Uterus (tissue), 4 donors: ENCODE measurements around the gene THEM4. TPM values are rescaled to one million over a fixed set of nuclear protein-coding genes. Genes with fewer than 3 reads are reported as not detected.

ENCODE experiments used
- DNase-seq, 2 donors: peaks; one replicate each; pipeline ENCODE4 v3.0.0-alpha.2; 2019 to 2020
- H3K27ac ChIP-seq, 2 donors: fragments of 200-600 bp; sonication (generic); 1 replicate in 1 of 2; 2 replicates in 1 of 2; pipeline ENCODE4 v1.5.1; 2016 to 2018
- H3K27me3 ChIP-seq, 2 donors: fragments of 200-600 bp; sonication (generic); one replicate each; pipeline ENCODE4 v1.5.1; 2018 to 2019; ENCODE audit warnings: control low read depth in 1 of 2
- H3K36me3 ChIP-seq, 2 donors: fragments of 200-600 bp; sonication (generic); one replicate each; pipeline ENCODE4 v1.5.1; 2019; ENCODE audit warnings: control low read depth in 1 of 2
- H3K4me1 ChIP-seq, 2 donors: fragments of 200-600 bp; sonication (generic); one replicate each; pipeline ENCODE4 v1.5.1; 2018 to 2019; ENCODE audit warnings: control low read depth in 1 of 2
- H3K4me3 ChIP-seq, 2 donors: fragments of 200-600 bp; sonication (generic); 1 replicate in 1 of 2; 2 replicates in 1 of 2; pipeline ENCODE4 v1.5.1; 2018 to 2019; ENCODE audit warnings: mild to moderate bottlenecking in 1 of 2
- H3K9me3 ChIP-seq, 2 donors: fragments of 200-600 bp; sonication (generic); one replicate each; pipeline ENCODE4 v1.5.1; 2019; ENCODE audit warnings: control low read depth in 1 of 2
- POLR2A ChIP-seq, 2 donors: fragments of 450-650 bp; IDR thresholded peaks; one replicate each; pipeline ENCODE4 v1.6.1; 2016; ENCODE audit warnings: antibody characterized with exemption in 2 of 2, mild to moderate bottlenecking in 1 of 2, moderate library complexity in 1 of 2
- intact Hi-C: fragments of 100-400 bp; cut with DNase I; formaldehyde crosslinking; loops from one replicate; pipeline ENCODE4 v1.15.1; 2023; ENCODE audit warnings: low total_unique reads
- total RNA-seq, 4 donors: library from RNA; depleted of rRNA in 3 of 4; stranded (reverse); fragments of >200 nt in 3 of 4; gene quantifications; one replicate each; pipeline versions ENCODE4 v1.1.0 to v1.2.4, GENCODE V29; 2014 to 2023
- TF ChIP-seq, protein P1 (sequence below), 4 experiments: fragments of 200-600 bp in 2 of 4; fragments of 450-650 bp in 2 of 4; sonication (generic) in 2 of 4; IDR thresholded peaks; one replicate each; pipeline ENCODE4 v1.5.1; 2016 to 2019; ENCODE audit warnings: antibody characterized with exemption in 4 of 4, mild to moderate bottlenecking in 2 of 4, moderate library complexity in 1 of 4
- donor health status: DM: yes; HTN: yes; CAD: no.

The THEM4 gene
- total RNA-seq, 4 donors from 2014 or later = 11.5 to 56.4 (median 18.3) TPM

DNA sequence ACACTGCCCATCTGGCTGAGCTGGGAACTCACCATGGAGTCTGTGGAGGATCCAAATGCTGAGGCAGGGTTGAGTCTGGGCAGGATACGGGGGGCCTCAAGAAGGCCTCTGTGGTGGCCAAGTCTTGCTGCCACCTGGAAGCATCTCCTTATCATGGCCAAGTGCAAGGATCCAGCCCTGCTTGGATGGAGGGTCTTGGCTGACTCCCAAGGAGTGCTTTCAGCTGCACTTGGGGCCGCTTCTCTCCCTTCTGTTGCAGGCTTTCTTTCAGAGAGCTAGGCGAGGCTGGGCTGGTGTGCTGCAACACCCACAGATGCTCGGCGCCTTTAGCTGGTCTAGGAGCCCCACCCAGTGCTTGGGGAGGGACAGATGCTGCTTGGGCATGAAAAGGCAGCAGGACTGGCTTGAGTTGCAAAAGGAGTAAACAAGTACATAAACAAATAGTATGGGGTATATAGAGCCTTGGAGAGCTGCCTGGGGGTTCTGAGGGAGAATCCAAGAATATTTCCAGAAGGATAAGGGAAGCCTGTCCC lies 55.8 kb downstream of the THEM4 start, which contains the start of gene THEM5:
Gene THEM5 (minus strand): TSS at position 302 of the 533 bp plus-strand sequence. CDS start 147 bp downstream, at position 155.
- no peak for TF ChIP-seq POLR2A (IDR thresholded peaks at IDR 0.05)
- TF ChIP-seq, protein P1, sequence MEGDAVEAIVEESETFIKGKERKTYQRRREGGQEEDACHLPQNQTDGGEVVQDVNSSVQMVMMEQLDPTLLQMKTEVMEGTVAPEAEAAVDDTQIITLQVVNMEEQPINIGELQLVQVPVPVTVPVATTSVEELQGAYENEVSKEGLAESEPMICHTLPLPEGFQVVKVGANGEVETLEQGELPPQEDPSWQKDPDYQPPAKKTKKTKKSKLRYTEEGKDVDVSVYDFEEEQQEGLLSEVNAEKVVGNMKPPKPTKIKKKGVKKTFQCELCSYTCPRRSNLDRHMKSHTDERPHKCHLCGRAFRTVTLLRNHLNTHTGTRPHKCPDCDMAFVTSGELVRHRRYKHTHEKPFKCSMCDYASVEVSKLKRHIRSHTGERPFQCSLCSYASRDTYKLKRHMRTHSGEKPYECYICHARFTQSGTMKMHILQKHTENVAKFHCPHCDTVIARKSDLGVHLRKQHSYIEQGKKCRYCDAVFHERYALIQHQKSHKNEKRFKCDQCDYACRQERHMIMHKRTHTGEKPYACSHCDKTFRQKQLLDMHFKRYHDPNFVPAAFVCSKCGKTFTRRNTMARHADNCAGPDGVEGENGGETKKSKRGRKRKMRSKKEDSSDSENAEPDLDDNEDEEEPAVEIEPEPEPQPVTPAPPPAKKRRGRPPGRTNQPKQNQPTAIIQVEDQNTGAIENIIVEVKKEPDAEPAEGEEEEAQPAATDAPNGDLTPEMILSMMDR (IDR thresholded peaks at IDR 0.05) = no peak
- no peaks in the 10 kb centered on the region for H3K9me3 ChIP-seq

DNA sequence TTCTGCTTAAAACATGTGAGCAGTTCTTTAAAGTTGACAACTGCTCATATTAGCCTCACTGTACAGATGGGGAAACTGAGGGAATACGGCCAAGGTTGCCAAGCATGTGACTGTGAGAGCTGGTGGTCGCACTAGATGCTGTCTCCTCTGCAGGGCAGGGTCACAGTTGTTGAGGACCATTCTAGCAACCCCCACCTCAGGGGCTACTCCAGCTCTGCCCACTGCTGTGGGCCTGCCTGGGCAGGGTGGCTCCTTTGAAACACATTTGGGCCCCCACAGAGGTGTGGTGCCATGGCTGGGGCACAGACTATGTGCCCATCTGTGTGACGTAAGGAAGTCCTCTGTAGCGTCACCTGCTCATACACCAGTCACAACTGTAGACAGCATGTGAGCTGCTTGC lies 56.6 kb downstream of the THEM4 start:
- intact Hi-C loops = no loop called here
- Histone ChIP-seq H3K9me3 (no peaks in the 10 kb centered on the region), H3K4me1 (no peaks in the 10 kb centered on the region), H3K4me3 (no peak overlapping the region), H3K36me3 (no peaks in the 10 kb centered on the region), H3K27ac (no peak overlapping the region), H3K27me3 (no peaks in the 10 kb centered on the region)
- DNase-seq = no peak
- TF ChIP-seq POLR2A (IDR thresholded peaks at IDR 0.05) = no peak
- TF ChIP-seq, protein P1 (IDR thresholded peaks at IDR 0.05) = no peak

More for the DNA sequence above, 55.8 kb downstream of the THEM4 start, which contains the start of gene THEM5:
- no peaks in the 10 kb centered on the region for H3K36me3 ChIP-seq
- no peak within 1 kb of the TSS for H3K27ac ChIP-seq
- H3K27me3 ChIP-seq = no peaks in the 10 kb centered on the region
- DNase-seq = no peak
- H3K4me1 ChIP-seq = no peaks in the 10 kb centered on the region
- intact Hi-C loops = no loop called here
- H3K4me3 ChIP-seq = no peak within 1 kb of the TSS

DNA sequence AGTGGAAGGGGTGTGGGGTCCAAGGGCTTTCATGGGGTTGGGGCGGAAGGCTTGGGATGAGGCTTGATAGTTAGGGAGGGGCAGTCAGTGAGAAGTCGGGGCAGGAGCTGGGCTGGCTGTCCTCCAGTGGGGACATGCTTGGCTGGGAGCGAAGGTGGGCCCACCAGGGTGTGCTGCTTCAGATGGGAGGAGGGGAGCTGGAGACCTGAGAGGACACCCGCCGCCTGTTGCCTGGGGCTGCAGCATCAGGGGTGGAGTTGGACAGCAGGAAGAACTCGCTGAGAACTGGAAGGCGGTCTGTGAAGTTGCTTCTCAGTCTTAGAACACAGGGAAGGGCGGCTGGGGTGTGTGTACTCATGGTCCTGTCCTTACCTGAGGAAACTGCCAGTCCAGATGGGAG lies 57.4 kb downstream of the THEM4 start:
- TF ChIP-seq, protein P1 (IDR thresholded peaks at IDR 0.05) = no peak
- no peaks in the 10 kb centered on the region for H3K27me3 ChIP-seq
- no peak overlapping the region for H3K27ac ChIP-seq
- no peak overlapping the region for H3K4me3 ChIP-seq
- H3K4me1 ChIP-seq = no peaks in the 10 kb centered on the region
- no peaks in the 10 kb centered on the region for H3K36me3 ChIP-seq
- H3K9me3 ChIP-seq = no peaks in the 10 kb centered on the region
- intact Hi-C loops = no loop called here
- no peak for DNase-seq

DNA sequence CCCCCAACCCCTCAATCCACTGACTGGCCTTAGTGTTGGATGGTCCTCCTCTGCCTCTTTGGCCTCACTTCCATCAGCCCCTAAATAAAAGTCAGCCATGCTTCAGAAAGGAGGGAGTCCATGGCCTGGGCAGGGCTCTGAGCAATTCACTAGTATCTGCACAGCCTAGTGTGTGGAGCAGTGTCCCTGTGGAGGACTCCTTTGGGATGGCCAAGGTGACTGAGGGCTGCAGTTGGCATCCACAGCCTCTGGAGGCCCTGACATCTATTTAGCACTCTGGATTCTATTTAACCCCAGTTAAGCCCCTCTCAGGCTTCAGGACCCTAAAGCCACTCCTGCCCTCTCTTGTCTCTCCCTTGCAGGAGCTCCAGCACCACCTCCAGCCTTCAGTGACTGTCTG lies 59.4 kb downstream of the THEM4 start:
- H3K4me1 ChIP-seq = no peaks in the 10 kb centered on the region
- no peak for TF ChIP-seq POLR2A (IDR thresholded peaks at IDR 0.05)
- TF ChIP-seq, protein P1 (IDR thresholded peaks at IDR 0.05) = no peak
- no peak overlapping the region for H3K27ac ChIP-seq
- no peaks in the 10 kb centered on the region for H3K27me3 ChIP-seq
- no peak overlapping the region for H3K4me3 ChIP-seq
- intact Hi-C loops = no loop called here
- H3K36me3 ChIP-seq = no peaks in the 10 kb centered on the region
- H3K9me3 ChIP-seq = no peaks in the 10 kb centered on the region
- DNase-seq = no peak

DNA sequence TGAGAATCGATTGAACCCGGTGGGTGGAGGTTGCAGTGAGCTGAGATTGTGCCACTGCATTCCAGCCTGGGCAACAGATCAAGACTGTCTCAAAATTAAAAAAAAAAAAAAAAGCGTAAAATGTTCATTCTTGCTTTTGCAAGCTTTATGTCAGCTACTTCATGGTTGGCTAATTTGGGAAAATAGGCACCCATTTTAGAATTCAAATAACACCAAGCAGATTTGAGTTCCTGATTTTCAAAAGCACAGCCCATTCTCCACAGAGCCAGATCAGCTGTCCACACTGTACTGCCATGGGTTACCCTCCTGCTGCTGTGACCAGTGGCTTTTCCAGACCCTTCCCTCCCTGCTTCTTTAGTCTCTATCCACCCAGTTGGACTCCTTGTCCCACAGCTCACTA lies 60.2 kb downstream of the THEM4 start:
- H3K36me3 ChIP-seq = no peaks in the 10 kb centered on the region
- H3K27me3 ChIP-seq = no peaks in the 10 kb centered on the region
- intact Hi-C loops = no loop called here
- no peak overlapping the region for H3K4me3 ChIP-seq
- H3K9me3 ChIP-seq = no peaks in the 10 kb centered on the region
- TF ChIP-seq POLR2A (IDR thresholded peaks at IDR 0.05) = no peak
- TF ChIP-seq, protein P1 (IDR thresholded peaks at IDR 0.05) = no peak
- H3K4me1 ChIP-seq = no peaks in the 10 kb centered on the region
- no peak overlapping the region for H3K27ac ChIP-seq
- DNase-seq = no peak
